Heart left ventricle (tissue), 13 donors: ENCODE results near the gene TMEM269.

Experiments
- POLR2A ChIP-seq, 2 donors: fragments of 450-650 bp; IDR thresholded peaks; one replicate each; pipeline ENCODE4 v1.6.1; 2017; ENCODE audit warnings: antibody characterized with exemption in 2 of 2, mild to moderate bottlenecking in 2 of 2, moderate library complexity in 2 of 2
- TF ChIP-seq, protein P1 (sequence below), 12 donors: fragments of 200-600 bp; sonication (generic) in 4 of 12; IDR thresholded peaks; one replicate each; pipeline versions ENCODE4 v1.5.0 to v1.8.0; 2018 to 2022; ENCODE audit warnings: antibody characterized with exemption in 12 of 12, mild to moderate bottlenecking in 5 of 12
- donor health status: ischemic (EF 13 %, LVEDD 7.1; RV severe dilation, severe dysfunction).
- donor health status: DM: no; HTN: yes; CAD: no.
- donor health status: DM: no; HTN: no; CAD: no.
- donor health status: ischemic (EF 25% LVEDD 6.9; RV normal size, moderate dysfunction).
- donor health status: ischemic (EF 25% LVEDD 5.7; RV mildly dilated, moderate dysfunction).
- donor health status: ischemic (EF 35%, LVEDD 5.7; RV mildly dilated, moderate dysfunction).
- donor health status: nonischemic (EF 11% LVEDD 7.7; RV severe dilation, severe dysfunction).
- donor health status: DM: yes; HTN: yes; CAD: no.
- donor health status: PGD.
- donor health status: ischemic (EF 29% LVEDD 5.4; RV normal size, mild dysfunction).
- donor health status: nonischemic (EF 23%, LVEDD 6.1; RV moderate dilation, normal function).

- TF ChIP-seq, protein P1, sequence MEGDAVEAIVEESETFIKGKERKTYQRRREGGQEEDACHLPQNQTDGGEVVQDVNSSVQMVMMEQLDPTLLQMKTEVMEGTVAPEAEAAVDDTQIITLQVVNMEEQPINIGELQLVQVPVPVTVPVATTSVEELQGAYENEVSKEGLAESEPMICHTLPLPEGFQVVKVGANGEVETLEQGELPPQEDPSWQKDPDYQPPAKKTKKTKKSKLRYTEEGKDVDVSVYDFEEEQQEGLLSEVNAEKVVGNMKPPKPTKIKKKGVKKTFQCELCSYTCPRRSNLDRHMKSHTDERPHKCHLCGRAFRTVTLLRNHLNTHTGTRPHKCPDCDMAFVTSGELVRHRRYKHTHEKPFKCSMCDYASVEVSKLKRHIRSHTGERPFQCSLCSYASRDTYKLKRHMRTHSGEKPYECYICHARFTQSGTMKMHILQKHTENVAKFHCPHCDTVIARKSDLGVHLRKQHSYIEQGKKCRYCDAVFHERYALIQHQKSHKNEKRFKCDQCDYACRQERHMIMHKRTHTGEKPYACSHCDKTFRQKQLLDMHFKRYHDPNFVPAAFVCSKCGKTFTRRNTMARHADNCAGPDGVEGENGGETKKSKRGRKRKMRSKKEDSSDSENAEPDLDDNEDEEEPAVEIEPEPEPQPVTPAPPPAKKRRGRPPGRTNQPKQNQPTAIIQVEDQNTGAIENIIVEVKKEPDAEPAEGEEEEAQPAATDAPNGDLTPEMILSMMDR (IDR thresholded peaks at IDR 0.05) = no peak
- TF ChIP-seq POLR2A (IDR thresholded peaks at IDR 0.05) = no peak
These were observed 43.8 kb upstream of the TMEM269 start for GRCh38 chr1:42740851-42741580.
